GM19455 (cell line): Measurements from ENCODE around the gene KCTD20.

Source experiments
- ATAC-seq: cut with Tn5 transposase; IDR thresholded peaks from one replicate; pipeline ENCODE4 v1.9.1; 2021; ENCODE audit not compliant: unreplicated experiment

The KCTD20 gene

GRCh38 chr6:36492092-36492491 lies 49.3 kb downstream of the KCTD20 start:
- ATAC-seq = no peak

- ATAC-seq = no peak
Measured at GRCh38 chr6:36492621-36493020, 49.8 kb downstream of the KCTD20 start.

- no peak for ATAC-seq
Measured at GRCh38 chr6:36493319-36493718, 50.5 kb downstream of the KCTD20 start.

- no peak for ATAC-seq
Measured at GRCh38 chr6:36493859-36494258, 51.1 kb downstream of the KCTD20 start.

- ATAC-seq = no peak
Measured at GRCh38 chr6:36495086-36495485, 52.3 kb downstream of the KCTD20 start.

GRCh38 chr6:36499918-36500317 lies 57.1 kb downstream of the KCTD20 start:
- ATAC-seq = no peak

GRCh38 chr6:36501686-36502085 lies 58.9 kb downstream of the KCTD20 start:
- ATAC-seq = no peak

GRCh38 chr6:36504181-36504580 lies 61.4 kb downstream of the KCTD20 start:
- ATAC-seq = no peak

GRCh38 chr6:36504982-36505381 lies 62.2 kb downstream of the KCTD20 start:
- no peak for ATAC-seq

GRCh38 chr6:36505744-36506534 lies 63.1 kb downstream of the KCTD20 start:
- no peak for ATAC-seq

GRCh38 chr6:36506611-36507010 lies 63.8 kb downstream of the KCTD20 start:
- ATAC-seq = no peak

GRCh38 chr6:36508532-36508931 lies 65.7 kb downstream of the KCTD20 start:
- ATAC-seq = no peak

GRCh38 chr6:36510365-36510764 lies 67.6 kb downstream of the KCTD20 start:
- no peak for ATAC-seq

- no peak for ATAC-seq
Measured at GRCh38 chr6:36514554-36515456, 72.0 kb downstream of the KCTD20 start.

GRCh38 chr6:36515844-36516243 lies 73.0 kb downstream of the KCTD20 start:
- ATAC-seq = no peak

GRCh38 chr6:36516559-36516958 lies 73.8 kb downstream of the KCTD20 start:
- ATAC-seq = no peak

- ATAC-seq = no peak
Measured at GRCh38 chr6:36516988-36517387, 74.2 kb downstream of the KCTD20 start.

GRCh38 chr6:36517408-36517807 lies 74.6 kb downstream of the KCTD20 start:
- no peak for ATAC-seq

- ATAC-seq = no peak
Measured at GRCh38 chr6:36519352-36519751, 76.6 kb downstream of the KCTD20 start.

GRCh38 chr6:36523451-36523850 lies 80.7 kb downstream of the KCTD20 start:
- no peak for ATAC-seq

- ATAC-seq = no peak
Measured at GRCh38 chr6:36523936-36524499, 81.2 kb downstream of the KCTD20 start.

GRCh38 chr6:36524871-36525270 lies 82.1 kb downstream of the KCTD20 start:
- no peak for ATAC-seq
